Measurements from ENCODE around the gene ENTR1. TPM values are rescaled to one million over a fixed set of nuclear protein-coding genes. Genes with fewer than 3 reads are reported as not detected.

ENTR1 gene
- total and polyA plus RNA-seq, 2 of the 13 experiments (the other 11 are each of a cell fraction or from before 2014, with no cell fraction given), result 70.1 to 76.4 TPM

DNA sequence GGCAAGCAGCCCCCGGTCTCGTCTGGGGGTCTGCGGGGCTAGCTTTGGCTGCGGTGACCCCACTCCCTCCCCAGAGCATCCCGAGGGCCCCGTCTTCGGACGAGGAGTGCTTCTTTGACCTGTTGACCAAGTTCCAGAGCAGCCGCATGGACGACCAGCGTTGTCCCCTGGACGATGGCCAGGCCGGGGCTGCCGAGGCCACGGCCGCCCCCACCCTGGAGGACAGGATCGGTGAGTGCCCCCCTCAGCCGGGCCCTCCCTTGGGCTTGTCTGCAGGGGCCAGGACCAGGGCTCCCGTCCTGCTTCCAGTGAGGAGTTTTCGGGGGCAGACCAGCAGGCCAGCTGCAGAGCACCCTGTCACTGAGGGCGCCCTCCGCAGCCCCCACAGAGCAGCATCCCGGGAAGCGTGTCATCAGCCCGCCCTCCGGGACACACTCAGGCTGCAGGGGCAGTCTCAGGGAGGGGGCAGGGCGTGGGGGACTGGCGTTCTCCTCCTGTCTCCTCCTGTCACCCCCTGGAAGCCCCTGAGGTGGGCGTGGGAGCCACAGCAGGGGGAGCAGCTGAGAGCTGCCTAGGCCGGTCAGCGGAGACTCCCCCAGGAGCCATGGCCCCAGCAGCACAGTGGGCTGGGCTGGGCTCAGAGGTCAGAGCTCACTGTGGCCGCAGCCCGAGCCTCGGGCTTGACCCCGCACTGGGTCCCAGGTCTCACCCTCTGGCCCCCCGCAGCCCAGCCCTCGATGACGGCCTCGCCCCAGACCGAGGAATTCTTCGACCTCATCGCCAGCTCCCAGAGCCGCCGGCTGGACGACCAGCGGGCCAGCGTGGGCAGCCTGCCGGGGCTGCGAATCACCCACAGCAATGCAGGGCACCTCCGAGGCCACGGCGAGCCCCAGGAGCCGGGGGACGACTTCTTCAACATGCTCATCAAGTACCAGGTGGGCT is 54.5 kb downstream of the ENTR1 start (continued):
- TF ChIP-seq, protein P1, sequence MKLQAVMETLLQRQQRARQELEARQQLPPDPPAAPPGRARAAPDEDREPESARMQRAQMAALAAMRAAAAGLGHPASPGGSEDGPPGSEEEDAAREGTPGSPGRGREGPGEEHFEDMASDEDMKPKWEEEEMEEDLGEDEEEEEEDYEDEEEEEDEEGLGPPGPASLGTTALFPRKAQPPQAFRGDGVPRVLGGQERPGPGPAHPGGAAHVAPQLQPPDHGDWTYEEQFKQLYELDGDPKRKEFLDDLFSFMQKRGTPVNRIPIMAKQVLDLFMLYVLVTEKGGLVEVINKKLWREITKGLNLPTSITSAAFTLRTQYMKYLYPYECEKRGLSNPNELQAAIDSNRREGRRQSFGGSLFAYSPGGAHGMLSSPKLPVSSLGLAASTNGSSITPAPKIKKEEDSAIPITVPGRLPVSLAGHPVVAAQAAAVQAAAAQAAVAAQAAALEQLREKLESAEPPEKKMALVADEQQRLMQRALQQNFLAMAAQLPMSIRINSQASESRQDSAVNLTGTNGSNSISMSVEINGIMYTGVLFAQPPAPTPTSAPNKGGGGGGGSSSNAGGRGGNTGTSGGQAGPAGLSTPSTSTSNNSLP (IDR thresholded peaks at IDR 0.05; ENCODE audit: low read depth, low read length), result no peak
- TF ChIP-seq GTF3A (CRISPR knock-in tag; conservative IDR thresholded peaks at IDR 0.05), result no peak
- TF ChIP-seq ZNF598 (CRISPR knock-in tag; IDR thresholded peaks at IDR 0.05; ENCODE audit: borderline replicate concordance), result no peak
- TF ChIP-seq NR2C2 (CRISPR knock-in tag; IDR thresholded peaks at IDR 0.05; ENCODE audit: borderline replicate concordance), result 0 out of 2 replicates have a peak, but pooled peaks have one; percentile 17
- peak; percentile 56; the same call in 1 of the 2 replicates for TF ChIP-seq MTA1 (CRISPR knock-in tag; IDR thresholded peaks at IDR 0.05; ENCODE audit: borderline replicate concordance)
- no peak for TF ChIP-seq ZNF460 (CRISPR knock-in tag; IDR thresholded peaks at IDR 0.05; ENCODE audit: borderline replicate concordance)
- TF ChIP-seq ZNF644 (CRISPR knock-in tag; IDR thresholded peaks at IDR 0.05; ENCODE audit: low read depth), result no peak
- TF ChIP-seq, protein P2, sequence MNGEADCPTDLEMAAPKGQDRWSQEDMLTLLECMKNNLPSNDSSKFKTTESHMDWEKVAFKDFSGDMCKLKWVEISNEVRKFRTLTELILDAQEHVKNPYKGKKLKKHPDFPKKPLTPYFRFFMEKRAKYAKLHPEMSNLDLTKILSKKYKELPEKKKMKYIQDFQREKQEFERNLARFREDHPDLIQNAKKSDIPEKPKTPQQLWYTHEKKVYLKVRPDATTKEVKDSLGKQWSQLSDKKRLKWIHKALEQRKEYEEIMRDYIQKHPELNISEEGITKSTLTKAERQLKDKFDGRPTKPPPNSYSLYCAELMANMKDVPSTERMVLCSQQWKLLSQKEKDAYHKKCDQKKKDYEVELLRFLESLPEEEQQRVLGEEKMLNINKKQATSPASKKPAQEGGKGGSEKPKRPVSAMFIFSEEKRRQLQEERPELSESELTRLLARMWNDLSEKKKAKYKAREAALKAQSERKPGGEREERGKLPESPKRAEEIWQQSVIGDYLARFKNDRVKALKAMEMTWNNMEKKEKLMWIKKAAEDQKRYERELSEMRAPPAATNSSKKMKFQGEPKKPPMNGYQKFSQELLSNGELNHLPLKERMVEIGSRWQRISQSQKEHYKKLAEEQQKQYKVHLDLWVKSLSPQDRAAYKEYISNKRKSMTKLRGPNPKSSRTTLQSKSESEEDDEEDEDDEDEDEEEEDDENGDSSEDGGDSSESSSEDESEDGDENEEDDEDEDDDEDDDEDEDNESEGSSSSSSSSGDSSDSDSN (CRISPR knock-in tag; IDR thresholded peaks at IDR 0.05), result peak; percentile 72
- no peak for TF ChIP-seq ZNF549 (CRISPR knock-in tag; IDR thresholded peaks at IDR 0.05)
- TF ChIP-seq ZNF761 (CRISPR knock-in tag; conservative IDR thresholded peaks at IDR 0.05), result no peak
- no peak for TF ChIP-seq ZMAT3 (CRISPR knock-in tag; conservative IDR thresholded peaks at IDR 0.05)
- no peak for TF ChIP-seq RBM22 (optimal IDR thresholded peaks at IDR 0.05; ENCODE audit: low read length)
- TF ChIP-seq HOXA9 (CRISPR knock-in tag; IDR thresholded peaks at IDR 0.05; ENCODE audit: borderline replicate concordance), result no peak
- 0 out of 2 replicates have a peak, but pooled peaks have one; percentile 50 for TF ChIP-seq ZBTB7B (CRISPR knock-in tag; IDR thresholded peaks at IDR 0.05)
- no peak for TF ChIP-seq ZZZ3 (CRISPR knock-in tag; IDR thresholded peaks at IDR 0.05; ENCODE audit: borderline replicate concordance)
- TF ChIP-seq ZNF337 (CRISPR knock-in tag; IDR thresholded peaks at IDR 0.05; ENCODE audit: borderline replicate concordance, low read depth), result no peak
- TF ChIP-seq TBP (CRISPR knock-in tag; IDR thresholded peaks at IDR 0.05), result no peak
- TF ChIP-seq ZNF44 (CRISPR knock-in tag; IDR thresholded peaks at IDR 0.05), result no peak
- no peak for TF ChIP-seq SRSF4 (IDR thresholded peaks at IDR 0.05; ENCODE audit: low read depth, low read length, poor library complexity, severe bottlenecking)
- TF ChIP-seq NCOA2 (CRISPR knock-in tag; IDR thresholded peaks at IDR 0.05), result no peak
- no peak for TF ChIP-seq PRMT3 (CRISPR knock-in tag; IDR thresholded peaks at IDR 0.05; ENCODE audit: borderline replicate concordance, low read depth)
- TF ChIP-seq, protein P3, sequence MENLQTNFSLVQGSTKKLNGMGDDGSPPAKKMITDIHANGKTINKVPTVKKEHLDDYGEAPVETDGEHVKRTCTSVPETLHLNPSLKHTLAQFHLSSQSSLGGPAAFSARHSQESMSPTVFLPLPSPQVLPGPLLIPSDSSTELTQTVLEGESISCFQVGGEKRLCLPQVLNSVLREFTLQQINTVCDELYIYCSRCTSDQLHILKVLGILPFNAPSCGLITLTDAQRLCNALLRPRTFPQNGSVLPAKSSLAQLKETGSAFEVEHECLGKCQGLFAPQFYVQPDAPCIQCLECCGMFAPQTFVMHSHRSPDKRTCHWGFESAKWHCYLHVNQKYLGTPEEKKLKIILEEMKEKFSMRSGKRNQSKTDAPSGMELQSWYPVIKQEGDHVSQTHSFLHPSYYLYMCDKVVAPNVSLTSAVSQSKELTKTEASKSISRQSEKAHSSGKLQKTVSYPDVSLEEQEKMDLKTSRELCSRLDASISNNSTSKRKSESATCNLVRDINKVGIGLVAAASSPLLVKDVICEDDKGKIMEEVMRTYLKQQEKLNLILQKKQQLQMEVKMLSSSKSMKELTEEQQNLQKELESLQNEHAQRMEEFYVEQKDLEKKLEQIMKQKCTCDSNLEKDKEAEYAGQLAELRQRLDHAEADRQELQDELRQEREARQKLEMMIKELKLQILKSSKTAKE (CRISPR knock-in tag; IDR thresholded peaks at IDR 0.05; ENCODE audit: borderline replicate concordance), result no peak; the same call in 1 of the 2 replicates

Data from HepG2 (cell line).